ENCODE measurements around the gene DENND1C.
A peak's percentile ranks its signal among the peaks of the same experiment; 100 is the strongest.
"Not testable (repeated sequence)": the region's sequence is repeated elsewhere in the genome, so short reads cannot be mapped to it uniquely, and the experiment has no call there.

DENND1C gene

DNA sequence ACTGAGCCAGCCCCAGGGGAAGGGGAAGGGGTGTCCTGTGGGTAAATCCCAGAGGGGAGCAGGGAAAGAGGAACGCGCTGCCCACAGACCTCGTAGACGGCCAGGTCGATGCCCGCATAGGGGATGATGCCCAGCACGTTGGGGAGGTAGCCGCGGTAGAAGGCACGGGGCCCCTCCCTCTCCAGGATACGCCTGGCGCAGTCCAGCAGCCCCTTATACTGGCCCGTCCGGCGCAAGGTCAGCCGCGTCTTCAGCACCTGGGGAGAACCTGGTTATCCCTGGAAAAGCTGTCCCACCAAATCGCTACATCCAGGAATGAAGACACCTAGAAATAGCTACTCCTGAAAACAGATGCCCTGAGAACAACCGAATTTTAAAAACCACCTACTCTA lies 29.4 kb downstream of the DENND1C start:
- DNase-seq: no peak

DNA sequence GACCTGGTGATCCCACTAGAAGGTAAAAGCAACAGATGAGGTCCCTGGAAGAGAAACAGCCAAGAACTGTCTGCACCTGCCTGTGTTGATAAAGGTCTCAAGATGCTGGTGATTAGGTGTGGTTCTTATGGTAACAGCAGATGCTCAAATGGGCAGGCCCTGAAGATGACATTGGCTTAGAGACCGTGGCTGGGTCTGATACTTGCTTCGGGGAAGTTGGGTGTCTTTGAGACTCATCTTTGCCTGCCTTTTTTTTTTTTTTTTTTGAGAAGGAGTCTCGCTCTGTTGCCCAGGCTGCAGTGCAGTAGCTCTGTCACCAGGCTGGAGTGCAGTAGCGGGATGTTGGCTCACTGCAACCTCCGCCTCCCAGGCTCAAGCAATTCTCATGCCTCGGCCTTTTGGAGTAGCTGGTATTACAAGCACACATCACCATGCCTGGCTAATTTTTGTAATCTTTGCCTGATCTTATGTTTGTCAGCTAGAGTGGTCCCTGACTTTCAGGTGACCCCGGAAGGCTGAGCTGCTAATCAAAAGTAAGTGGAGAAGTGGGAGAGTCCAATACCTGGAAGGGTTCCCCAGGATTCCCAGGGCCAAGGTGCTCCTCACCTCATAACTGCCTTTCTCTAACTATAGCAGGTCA lies 29.9 kb downstream of the DENND1C start:
- DNase-seq: no peak

DNA sequence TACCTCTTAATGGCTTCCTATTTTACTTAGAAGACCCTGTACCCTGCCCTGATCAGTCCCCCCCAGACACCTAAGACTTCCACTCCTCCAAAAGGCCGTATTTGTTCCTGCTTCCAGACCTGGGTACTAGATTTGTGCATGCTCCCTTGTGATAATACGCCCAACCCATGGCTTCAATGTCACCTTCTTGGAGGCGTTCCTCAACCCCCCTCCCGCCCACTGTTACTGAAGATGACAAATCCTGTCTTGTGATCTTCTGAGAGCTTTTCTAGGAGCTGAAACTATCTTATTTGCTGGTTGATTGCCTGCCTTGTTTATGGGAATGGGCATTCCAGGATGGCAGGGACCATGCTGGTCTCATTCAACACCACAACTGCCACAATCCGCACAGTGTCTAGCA lies 31.4 kb downstream of the DENND1C start:
- no peak for DNase-seq

DNA sequence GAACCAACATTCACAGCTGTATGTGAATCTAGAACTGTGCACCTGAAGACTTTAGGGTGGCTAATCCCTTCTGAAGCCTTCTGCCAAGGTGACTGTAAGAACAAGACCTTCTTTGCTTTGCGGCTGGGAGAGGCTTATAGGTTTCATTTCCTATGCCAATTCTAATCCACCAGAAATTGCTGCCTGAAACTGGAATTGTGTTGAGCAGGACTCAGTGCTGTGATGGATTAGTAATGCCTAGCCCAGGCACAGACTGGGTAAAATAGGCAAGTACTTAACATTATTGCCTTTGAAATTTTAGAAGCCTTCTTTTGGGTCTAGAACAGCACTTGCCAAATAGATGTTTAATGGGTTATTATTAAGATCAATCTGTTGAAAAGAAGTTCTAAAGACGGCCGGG lies 33.5 kb downstream of the DENND1C start:
- no peak for DNase-seq

DNA sequence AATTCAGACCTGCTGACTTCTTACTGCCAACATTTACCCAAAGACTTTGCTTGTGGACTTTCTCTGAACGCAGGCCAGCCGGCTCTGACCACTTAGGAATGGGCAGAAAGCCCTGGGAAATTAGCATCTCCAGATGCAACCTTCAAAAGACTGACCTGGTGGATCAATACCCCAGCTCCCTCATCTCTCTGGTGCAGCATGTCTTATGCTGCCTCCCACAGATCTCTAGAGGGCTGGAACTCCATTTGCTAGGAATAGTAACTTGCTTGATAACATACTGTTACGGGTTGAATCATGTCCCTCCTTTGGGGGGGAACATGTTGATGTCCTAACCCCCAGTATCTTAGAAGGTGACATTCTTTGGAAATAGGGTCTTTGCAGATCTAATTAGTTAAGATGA lies 35.1 kb downstream of the DENND1C start:
- no peak for DNase-seq

DNA sequence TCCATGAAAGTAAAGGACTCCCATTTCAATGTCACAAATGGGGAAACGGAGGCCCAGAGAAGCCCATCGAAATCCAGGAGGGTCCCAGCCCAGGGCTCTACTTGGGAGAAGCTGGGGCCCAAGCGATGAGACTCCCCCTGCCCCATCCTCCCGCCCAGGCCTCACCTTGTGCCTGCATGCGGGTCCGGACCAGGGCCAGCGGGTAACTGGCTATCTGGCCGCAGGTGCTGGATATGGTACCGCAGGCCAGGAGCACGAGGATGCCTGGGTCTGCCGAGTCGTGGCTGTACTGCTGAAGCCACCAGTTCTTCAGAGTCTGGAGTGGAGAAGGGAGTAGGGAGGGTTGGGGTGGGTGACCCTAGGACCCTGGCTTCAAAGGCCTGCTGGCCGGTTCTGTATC lies 37.6 kb downstream of the DENND1C start:
- no peak for DNase-seq

DNA sequence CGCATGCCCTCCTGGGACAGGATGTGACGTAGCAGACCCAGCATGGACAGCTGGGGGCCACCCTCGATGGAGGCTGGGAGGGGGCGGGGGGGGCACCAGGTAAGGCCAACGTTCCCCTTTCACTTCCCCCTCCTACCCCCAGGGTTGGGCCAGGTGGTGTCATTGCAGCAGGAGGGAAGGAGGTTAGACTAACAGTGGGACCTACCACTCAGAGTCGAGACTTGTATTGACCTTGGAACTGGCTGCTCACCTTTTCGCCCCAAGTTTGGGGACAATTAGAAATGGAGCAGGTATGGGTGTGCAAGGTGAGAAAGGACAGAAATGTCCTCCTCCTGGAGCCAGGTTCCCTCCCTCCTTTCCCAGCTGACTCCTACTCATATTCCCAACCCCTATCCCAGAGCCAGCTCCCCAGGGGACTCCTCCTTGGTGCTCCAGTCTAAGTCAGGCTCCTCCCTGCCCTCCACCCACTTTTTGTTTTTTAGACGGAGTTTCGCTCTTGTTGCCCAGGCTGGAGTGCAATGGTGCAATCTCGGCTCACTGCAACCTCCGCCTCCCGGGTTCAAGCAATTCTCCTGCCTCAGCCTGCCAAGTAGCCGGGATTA lies 39.4 kb downstream of the DENND1C start:
- no peak for DNase-seq

DNA sequence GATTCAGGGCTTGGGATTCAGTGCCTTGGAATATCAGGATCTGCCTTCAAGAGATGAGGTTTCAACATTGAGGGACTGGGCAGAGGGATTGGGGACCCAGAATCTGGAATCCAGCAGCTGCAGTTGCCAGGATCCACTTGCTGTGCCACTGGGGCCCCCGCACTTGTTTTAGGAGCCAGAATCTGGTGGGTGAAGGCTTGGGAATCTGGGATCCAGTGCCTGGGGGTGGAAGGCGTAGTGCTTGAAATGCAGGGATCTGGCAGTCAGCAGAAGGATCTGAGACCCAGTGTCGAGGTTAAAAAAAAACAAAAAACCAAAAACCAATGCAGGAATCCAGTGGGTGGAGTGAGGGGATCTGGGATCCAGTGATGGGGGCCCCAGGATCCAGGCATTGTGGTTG lies 40.7 kb downstream of the DENND1C start:
- no peak for DNase-seq

DNA sequence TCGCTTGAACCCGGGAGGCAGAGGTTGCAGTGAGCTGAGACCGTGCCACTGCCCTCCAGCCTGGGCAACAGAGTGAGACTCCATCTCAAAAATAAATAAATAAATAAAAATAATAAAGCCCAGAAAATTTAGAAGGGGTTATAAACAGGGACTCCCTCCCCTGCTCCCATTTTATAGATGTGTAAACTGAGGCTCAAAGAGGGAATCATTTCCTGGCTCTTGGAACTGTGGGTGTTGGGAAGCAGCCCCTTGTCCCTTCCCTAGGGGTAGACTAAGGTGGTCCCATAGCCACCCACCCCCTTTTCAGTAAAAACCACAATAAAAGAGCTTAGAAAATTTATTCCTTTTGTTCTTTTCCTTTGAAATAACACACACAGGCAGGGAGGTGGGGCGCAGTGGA lies 41.8 kb downstream of the DENND1C start:
- no peak for DNase-seq

DNA sequence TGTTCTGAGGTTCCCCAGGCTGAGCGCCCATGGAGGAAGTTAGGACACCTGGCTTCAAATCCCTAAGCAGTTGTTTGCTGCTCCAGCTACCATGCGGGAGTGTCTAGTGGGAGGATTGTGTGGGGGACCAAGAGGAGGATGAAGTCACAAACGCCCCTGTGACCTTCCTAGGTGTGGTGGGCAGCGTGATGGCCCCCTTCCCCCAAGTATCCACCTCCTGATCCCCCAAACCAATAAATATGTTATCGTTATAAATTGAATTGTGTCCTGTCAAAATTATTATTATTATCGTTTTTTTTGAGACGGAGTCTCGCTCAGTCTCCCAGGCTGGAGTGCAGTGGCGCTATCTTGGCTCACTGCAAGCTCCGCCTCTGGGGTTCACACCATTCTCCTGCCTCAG lies 47.9 kb downstream of the DENND1C start, which contains the start of gene SLC25A41:
Gene SLC25A41, minus strand, starts transcription at position 101 of the 400 bp plus-strand sequence. Its CDS starts 70 bp downstream, at position 31.
- DNase-seq: no peak

DNA sequence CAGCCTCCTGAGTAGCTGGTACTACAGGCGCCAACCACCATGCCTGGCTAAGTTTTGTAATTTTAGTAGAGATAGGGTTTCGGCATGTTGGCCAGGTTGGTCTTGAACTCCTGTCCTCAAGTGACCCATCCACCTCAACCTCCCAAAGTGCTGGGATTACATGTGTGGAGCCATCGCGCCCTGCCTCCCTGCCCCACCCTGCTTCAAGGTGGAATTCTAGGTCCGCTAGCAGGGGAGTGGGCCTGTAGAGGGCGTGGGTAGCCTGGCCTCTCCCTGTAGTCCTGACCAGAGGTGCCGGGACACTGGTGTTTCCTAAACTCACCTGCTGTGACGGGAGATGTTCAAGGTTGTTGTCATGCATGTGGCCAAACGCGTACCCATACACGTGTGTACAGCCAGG lies 48.4 kb downstream of the DENND1C start:
- no peak for DNase-seq

DNA sequence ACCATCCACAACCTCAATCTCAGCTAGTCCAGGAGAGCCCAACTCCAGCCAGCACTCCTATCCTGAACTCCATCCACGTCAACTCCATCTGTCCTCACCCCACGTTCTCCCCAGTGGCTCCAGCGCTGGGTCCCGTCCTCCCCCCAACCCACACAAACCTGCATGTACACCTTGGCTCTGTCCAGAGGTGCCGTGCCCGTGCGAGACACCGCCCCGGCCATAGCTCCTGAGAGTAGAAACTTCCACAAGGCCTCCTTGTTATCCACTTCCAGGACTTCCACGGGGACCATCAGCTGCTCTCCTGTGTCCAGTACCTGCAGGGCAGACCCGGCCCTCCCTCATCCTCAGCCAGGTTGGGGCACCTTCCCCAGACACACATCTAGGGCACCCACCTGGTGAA lies 49.7 kb downstream of the DENND1C start:
- DNase-seq: no peak

DNA sequence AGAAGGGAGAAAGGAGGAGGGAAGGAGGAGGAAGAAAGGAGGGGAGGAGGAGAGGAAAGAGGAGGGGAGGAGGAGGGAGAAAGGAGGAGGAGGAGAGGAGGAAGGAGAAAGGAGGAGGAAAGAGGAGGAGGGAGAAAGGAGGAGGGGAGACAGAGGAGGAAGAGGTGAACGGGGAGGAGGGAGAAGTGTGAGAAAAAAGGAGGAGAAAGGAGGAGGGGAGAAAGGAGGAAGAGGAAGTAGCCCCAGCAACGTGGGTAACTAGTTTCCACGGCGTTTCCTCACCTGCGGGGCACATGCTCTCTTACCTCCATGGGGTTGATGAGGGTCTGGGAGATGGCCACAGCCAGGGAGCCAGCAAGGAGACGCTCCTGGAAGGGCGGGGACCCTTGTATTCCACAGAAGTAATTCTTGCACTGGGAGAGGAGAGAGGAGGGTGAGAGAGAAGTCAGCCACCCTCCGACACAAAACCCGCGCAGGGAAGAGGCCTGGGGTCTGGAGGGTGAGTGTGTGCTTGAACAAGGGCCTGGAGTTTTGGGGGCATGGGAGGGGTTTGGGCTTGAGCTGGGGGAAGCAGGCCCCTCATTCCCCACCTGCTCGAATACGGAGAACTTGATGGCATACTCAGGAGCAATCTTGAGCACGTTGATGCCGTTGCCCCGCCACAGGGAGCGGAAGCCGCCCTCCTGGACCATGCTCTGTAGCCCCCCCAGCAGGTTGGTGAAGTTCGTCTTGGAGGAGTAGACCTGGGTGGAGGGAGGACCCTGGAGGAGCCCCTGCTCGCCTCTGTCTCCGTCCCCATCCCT lies 52.0 kb downstream of the DENND1C start:
- DNase-seq: no peak

DNA sequence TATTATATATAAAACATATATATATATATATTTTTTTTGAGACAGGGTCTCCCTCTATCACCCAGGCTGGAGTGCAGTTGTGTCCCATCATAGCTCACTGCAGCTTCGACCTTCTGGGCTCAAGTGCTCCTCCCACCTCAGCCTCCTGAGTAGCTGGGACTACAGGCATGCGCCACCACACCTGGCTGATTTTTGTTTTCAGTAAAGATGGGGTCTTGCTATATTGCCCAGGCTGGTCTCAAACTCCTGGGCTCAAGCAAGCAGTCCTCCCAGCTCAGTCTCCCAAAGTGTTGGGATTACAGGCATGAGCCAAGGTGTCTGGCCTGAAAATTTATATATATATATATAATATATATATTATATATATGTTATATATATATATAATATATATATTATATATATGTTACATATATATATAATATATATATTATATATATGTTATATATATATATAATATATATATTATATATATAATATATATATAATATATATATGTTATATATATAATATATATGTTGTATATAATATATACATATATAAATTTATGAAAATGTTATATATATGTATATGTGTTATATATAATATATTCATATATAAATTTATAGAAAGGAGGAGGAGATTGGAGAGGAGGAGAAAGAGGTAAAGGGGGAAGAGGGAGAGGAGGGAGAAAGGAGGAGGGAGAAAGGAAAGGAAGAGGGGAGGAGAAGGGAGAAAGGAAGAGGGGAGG lies 52.7 kb downstream of the DENND1C start:
- not testable (repeated sequence) for DNase-seq

DNA sequence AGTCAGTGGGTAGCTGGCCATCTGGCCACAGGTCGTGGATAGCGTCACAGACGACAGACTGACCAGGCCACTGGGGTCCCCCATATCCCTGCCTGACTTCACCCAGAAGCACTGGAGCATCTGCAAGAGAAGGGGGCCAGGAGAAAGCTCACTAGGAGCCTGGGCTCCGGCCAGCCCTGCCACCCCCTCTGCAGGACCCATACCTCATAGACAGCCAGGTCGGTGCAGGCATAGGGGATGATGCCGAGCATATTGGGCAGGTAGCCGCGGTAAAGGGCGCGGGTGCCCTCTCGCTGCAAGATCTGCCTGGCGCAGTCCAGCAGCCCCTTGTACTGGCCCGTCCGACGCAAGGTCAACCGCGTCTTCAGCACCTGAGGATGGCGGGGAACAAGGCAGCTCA lies 54.5 kb downstream of the DENND1C start:
- no peak for DNase-seq

DNA sequence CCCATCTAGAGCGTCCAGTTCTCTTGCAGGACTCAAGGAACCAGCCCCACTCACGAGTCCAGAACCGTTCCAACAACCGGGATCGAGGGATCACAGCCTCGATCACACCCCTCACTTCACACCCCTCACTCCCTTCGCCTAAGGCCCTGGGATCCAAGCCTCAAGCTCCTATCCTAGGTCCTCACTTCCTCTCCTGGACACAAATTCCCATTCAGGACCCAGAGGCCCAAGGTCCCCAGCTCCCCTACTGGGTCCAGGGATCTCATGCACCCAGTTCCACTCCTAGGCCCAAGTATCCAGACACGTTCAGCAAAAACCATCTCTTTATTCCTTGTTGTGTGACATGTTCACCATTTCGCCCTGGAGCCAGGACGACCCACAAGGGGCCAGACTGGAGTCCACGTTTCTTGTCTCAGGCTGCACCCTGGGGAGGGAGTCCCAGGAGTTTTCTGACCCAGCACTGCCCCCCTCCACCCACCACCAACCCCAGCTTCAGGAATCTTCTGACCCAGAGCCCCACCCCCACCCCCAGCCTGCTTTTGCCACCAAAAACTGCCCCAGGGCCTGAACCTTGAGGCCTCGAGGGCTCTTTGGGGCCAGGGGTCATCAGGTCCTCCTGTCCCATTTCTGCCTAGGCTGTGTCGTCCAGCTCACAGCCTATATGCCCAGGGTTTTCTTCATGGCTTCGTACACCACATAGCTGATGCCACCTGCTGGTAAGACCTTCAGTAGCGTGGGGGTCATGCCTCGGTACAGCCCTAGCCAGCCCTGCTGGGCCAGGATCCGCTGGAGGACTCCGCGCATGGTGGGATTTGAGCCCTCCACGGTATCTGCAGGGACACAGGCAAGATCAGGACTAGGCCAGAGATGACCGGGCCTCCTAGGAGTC lies 55.6 kb downstream of the DENND1C start:
- DNase-seq: no peak

DNA sequence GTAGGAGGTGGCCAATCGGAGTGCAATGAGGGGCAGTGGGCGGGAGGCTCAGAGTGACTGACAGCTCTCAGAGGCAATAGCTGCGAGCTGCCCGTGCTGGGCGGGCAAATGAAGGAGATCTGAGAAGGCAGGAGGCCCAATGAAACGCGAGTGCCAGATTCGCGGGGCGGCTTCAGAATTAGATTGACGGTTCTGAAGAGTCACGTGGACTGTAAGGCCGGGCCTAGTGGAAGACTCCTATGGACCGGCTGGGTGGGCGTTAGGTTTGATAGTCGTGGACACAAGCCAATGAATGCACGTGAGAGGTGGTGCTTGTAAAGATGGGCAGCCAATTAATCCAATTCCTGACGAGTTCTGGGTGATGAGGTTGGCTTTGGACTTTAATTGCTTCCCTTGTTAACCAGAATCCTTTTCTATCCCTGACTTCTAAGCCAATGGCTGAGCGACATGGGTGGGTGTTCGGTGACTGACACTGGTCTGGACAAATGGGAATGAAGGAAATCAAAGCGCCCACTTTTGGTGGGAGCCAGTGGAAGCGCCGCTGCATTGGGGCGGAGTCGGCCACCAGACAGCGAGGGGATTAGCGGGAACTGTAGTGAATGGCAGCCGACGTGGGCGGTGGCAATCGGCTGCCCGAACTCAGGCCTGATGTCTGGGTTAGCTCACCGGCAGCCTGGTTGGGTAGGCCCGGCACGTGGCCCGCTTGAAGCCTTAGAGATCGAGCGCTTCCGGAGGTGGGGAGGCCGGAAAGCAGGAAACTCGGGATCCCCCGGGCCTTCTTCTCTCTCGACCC lies 56.5 kb downstream of the DENND1C start:
- DNase-seq: peak; percentile 100

DNA sequence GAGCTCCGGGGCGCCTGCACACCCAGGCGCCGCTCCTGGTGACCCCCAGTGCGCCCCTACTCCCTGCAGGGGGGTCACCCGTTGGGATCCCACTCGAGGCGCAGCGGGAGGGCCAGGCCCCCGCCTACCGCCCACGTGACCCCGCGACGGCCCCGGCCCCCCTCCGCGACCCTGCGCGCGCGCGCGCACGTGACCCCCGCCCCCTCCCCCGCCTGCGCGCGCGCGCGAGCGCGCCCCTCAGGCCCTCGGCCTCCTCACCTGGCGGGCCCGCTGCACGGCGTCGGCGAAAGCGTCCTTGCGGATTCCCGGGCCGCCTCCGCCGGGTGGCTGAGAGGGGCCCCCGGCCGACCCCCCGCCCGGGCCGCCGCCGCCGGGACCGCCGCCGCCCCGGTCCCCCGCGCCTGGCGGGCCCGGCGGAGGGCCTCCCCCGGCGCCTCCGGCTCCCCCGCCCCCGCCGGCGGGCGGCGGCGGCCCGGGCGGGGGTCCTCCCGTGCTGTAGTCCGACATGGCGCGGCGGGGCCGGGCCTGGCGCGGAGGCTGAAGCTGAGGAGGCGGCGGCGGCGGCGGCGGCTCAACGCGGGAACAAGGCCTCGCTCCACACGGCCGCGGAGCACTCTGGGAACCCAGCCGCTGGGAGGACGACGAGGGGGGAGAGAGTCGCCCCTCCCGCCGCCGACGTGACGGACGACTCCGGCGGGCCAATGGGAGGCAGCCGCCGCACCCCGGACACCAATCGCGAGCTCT lies 57.2 kb downstream of the DENND1C start, which contains the start of gene KHSRP:
Gene KHSRP, minus strand, starts transcription at position 617 of the 744 bp plus-strand sequence. Its CDS starts 110 bp downstream, at position 507.
- DNase-seq: peak; percentile 49

DNA sequence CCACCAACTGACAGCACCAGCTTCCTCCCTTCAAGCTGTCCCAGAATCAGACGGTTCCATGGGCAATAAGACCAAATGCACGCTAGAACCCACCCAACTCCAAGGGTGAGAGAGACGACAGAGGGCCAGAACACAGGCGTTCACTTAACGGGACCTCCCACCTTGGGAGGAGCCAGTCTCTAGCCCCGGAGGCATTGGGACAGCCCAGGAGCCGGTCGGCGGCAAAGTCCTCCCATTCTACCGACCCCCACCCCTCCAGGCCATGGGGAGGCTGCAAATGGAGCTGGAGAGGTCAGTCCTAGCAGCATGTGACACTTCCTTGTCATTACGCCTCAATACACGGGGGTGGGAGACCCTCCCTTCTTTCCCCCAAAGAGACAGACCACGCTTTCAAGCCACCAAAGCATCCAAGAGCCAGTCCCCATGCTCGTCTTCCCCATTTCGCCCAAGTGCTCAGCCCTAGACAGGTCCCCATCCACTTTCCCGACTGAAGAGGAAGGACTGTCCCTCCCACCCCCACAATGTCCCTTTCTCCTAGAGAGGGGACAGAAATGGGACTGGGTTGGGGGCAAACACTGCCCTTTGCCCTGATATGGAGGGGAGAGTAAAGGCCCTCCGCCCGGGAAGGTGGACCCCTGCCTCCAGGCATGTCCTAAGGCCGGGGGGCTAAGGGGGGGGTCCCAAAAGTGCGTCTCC lies 57.9 kb downstream of the DENND1C start:
- DNase-seq: peak; percentile 67
